GM19372 (cell line): ENCODE data around the gene SLC43A1.
A peak's percentile ranks its signal among the peaks of the same experiment; 100 is the strongest.

Experiments
- ATAC-seq: cut with Tn5 transposase; IDR thresholded peaks from one replicate; pipeline ENCODE4 v1.9.1; 2021; ENCODE audit warnings: mild to moderate bottlenecking, low read depth, moderate library complexity; ENCODE audit not compliant: unreplicated experiment

The SLC43A1 gene

GRCh38 chr11:57480409-57481137 is 34.9 kb downstream of the SLC43A1 start:
- ATAC-seq: no peak

GRCh38 chr11:57479911-57480310 is 35.6 kb downstream of the SLC43A1 start:
- no peak for ATAC-seq

- no peak for ATAC-seq
These were observed 36.4 kb downstream of the SLC43A1 start for GRCh38 chr11:57479021-57479663.

GRCh38 chr11:57477507-57478189 is 37.9 kb downstream of the SLC43A1 start:
- no peak for ATAC-seq

GRCh38 chr11:57476757-57477506 is 38.6 kb downstream of the SLC43A1 start:
- peak; percentile 54 for ATAC-seq

GRCh38 chr11:57476047-57476756 is 39.3 kb downstream of the SLC43A1 start:
- ATAC-seq: peak; percentile 36

GRCh38 chr11:57475671-57476046 is 39.8 kb downstream of the SLC43A1 start:
- no peak for ATAC-seq

- no peak for ATAC-seq
These were observed 40.3 kb downstream of the SLC43A1 start for GRCh38 chr11:57475191-57475590.

GRCh38 chr11:57474803-57475115 is 40.7 kb downstream of the SLC43A1 start:
- ATAC-seq: no peak

GRCh38 chr11:57474017-57474802 is 41.3 kb downstream of the SLC43A1 start:
- no peak for ATAC-seq

- ATAC-seq: no peak
These were observed 42.1 kb downstream of the SLC43A1 start for GRCh38 chr11:57473285-57473841.

- no peak for ATAC-seq
These were observed 44.0 kb downstream of the SLC43A1 start for GRCh38 chr11:57471496-57471895.

GRCh38 chr11:57469268-57469667 is 46.2 kb downstream of the SLC43A1 start:
- ATAC-seq: no peak

GRCh38 chr11:57468276-57468675 is 47.2 kb downstream of the SLC43A1 start:
- ATAC-seq: no peak

- ATAC-seq: no peak
These were observed 47.9 kb downstream of the SLC43A1 start for GRCh38 chr11:57467508-57468157.

- ATAC-seq: no peak
These were observed 48.8 kb downstream of the SLC43A1 start for GRCh38 chr11:57466680-57467079.

- ATAC-seq: no peak
These were observed 50.8 kb downstream of the SLC43A1 start for GRCh38 chr11:57464539-57465181.
